NT2/D1 (cell line): ENCODE measurements around the gene RFTN1.

Experiments used
- SUZ12 ChIP-seq: IDR thresholded peaks from 2 replicates; pipeline ENCODE4 v1.6.1; 2011; ENCODE audit not compliant: insufficient read length, insufficient read depth; ENCODE audit errors: extremely low read depth
- YY1 ChIP-seq: IDR thresholded peaks from 2 replicates; pipeline ENCODE4 v1.6.1; 2011; ENCODE audit not compliant: insufficient read length, insufficient read depth
- ZNF274 ChIP-seq: IDR thresholded peaks from 2 replicates; pipeline ENCODE4 v1.6.1; 2011; ENCODE audit warnings: mild to moderate bottlenecking, low read depth, low read length

DNA sequence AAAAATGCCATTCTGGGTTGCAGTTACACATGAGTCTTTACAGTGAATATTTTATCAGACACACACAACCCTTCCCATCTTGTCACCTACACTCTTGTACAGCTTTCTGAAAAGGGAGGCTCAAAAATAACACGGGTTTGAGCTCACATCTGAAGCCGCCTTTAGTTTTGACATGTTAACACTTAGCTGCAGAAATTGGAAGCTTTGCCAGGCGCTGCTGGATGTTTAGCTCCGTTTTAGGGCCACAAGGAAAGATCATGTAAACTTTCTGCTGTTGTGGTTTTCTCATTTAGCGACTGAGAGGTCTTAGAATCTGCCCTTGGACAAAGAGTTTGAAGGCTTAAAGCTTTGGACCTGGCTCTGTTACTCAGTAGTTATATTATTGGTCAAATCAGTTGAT, 128.3 kb downstream of the RFTN1 start:
- TF ChIP-seq SUZ12 (no peak), YY1 (no peak), ZNF274 (no peak)
